HPDE6-E6E7 (cell line): ENCODE results near the gene CD248.
"Not testable (repeated sequence)": the region's sequence is repeated elsewhere in the genome, so short reads cannot be mapped to it uniquely, and the experiment has no call there.

Experiments used
- DNase-seq: peaks from one replicate; pipeline ENCODE4 v3.0.0; 2011; ENCODE audit warnings: missing footprints; ENCODE audit errors: extremely low spot score

CD248 gene

DNA sequence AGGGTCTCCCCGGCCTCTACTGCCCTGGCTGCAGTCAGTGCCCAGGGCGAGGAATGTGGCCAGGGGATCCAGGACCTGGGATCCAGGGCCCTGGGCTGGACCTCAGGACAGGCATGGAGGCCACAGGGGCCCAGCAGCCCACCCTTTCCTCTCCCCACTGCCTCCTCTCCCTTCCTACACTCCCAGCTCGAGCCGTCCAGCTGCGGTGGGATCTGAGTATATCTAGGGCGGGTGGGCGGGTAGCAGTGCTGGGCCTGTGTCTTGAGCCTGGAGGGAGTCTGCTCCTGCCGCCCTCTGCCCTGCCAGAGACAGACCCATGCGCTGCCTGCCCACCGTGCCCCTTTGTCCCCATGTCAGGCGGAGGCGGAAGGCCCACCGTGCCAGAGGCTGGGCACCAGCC lies 40.2 kb downstream of the CD248 start:
- not testable (repeated sequence) for DNase-seq

DNA sequence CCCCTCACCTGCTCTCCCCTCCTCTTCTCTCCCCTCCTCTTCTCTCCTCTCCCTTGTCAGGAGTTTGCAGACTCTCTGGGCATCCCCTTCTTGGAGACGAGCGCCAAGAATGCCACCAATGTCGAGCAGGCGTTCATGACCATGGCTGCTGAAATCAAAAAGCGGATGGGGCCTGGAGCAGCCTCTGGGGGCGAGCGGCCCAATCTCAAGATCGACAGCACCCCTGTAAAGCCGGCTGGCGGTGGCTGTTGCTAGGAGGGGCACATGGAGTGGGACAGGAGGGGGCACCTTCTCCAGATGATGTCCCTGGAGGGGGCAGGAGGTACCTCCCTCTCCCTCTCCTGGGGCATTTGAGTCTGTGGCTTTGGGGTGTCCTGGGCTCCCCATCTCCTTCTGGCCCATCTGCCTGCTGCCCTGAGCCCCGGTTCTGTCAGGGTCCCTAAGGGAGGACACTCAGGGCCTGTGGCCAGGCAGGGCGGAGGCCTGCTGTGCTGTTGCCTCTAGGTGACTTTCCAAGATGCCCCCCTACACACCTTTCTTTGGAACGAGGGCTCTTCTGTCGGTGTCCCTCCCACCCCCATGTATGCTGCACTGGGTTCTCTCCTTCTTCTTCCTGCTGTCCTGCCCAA lies 40.7 kb downstream of the CD248 start:
- DNase-seq: no peak

DNA sequence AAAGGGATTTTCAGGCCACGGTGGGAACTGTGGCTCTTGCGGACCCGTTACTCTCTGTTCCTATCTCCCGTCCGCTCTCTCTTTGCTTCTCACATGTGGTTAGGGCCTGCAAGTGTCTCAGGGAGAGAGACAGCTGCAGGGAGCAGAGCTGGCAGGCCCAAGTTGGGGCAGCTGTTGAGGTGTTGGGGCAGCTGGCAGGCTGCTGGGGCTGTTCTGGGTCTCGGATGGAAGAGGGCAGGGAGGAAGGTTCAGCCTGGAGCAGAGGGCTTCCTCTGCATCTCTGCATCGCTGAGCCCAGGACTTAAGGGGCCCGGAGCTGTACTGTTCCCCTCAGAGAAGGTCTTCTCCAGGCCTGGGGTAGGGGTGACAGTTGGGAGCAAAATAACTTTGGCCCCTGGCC lies 41.4 kb downstream of the CD248 start:
- no peak for DNase-seq

DNA sequence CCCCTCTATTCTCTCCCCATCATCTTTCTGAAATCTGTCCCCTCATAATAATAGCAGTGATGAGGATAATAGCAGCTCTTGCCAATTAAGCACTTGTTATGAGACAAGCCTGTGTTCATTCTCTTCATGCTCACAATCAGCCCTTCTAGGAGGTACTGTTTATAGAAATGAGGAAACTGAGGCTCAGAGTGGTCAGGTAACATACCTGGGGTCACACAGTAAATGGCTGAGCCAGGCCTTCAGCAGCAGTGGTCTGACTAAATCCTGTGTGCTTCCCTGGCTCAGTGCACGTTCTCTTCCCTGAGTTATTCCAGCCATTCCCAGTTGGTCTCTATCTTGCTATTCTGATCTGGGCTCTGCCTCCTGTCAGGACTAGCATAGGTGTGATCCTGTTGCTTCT lies 42.6 kb downstream of the CD248 start:
- no peak for DNase-seq

DNA sequence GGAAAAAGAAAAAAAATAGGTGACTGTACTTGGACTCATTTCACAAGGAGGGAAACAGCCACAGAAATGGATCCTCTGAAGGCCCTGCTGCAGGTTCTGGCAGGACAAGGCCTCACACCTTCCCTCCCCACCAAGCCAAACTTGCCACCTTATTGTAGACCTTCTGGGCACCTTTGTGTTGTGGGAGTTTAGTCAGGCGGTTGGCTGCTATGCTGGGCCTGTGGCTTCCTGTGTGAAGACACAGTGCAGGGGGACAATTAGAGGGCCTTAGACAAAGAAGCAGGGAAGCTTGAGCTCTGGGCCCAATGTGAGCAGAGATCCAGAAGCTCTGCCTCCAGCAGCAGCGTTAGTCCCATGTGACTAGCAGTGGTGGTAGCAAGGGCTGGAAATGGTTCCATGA lies 44.2 kb downstream of the CD248 start:
- DNase-seq: no peak

DNA sequence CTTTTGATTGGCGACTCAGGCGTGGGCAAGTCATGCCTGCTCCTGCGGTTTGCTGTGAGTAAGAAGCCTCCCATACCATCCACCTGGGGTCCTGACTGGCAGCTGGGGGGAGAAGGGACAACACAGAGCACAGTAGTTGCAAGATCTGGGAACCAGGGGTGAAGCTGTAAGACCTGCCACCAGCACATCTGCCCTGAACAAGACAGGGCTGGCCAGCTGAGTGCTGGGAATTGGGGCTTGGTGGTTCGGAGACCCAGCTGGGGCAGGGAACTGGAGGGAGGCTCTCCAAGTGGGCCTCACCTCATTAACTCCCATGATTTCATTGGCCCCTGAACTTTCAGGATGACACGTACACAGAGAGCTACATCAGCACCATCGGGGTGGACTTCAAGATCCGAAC lies 45.0 kb downstream of the CD248 start:
- no peak for DNase-seq

DNA sequence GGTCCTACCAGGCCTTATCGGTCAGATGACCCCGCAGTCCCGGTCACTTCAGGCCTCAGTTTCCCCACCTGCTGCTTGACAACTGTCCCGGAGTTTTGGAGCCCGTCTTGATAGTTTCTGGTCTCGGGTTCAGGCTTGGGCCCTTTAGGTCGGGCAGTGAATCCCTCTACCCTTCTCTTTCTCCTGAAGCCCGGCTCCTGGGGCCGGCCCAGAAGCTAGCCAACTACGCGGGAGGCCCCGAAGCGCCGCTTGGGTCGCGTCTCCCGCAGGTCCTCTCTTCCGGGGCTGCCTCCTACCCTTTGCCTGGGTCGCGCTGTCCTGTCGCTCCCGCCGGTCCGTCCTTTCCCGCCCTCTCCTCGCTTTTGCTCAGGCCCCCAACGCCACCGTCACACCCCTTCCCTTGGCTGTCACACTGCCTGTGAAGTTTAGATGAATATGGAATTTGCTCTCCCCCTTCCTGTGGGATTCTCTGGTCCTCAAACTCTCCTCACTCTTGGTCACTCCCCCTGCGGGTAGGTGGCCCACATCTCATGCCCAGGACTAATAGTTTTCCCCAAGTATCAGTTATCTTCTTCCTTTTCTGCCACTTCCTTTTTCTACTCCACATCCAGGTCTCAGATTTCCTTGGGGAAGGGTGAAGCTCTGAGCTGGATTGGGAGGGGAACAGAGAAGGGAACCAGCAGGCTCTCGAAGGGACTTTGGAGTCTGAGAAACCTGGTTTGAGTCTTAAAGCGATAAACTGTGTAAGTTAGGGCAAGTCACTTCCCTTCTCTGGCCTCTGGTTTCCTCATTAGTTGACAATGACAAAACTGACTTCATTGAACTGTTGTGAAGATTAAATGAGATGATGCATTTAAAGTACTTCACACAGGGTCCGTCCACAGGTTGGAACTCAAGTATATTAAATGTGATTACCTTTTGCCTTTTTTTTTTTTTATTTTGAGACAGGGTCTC lies 47.6 kb downstream of the CD248 start:
- DNase-seq: no peak

- peak; percentile 95 for DNase-seq
These were observed 48.4 kb downstream of the CD248 start, which contains the start of gene RAB1B for GRCh38 chr11:66268244-66268951. TSS of gene RAB1B (plus strand) at chr11:66268639. CDS start at chr11:66268680, 41 bp downstream.

DNA sequence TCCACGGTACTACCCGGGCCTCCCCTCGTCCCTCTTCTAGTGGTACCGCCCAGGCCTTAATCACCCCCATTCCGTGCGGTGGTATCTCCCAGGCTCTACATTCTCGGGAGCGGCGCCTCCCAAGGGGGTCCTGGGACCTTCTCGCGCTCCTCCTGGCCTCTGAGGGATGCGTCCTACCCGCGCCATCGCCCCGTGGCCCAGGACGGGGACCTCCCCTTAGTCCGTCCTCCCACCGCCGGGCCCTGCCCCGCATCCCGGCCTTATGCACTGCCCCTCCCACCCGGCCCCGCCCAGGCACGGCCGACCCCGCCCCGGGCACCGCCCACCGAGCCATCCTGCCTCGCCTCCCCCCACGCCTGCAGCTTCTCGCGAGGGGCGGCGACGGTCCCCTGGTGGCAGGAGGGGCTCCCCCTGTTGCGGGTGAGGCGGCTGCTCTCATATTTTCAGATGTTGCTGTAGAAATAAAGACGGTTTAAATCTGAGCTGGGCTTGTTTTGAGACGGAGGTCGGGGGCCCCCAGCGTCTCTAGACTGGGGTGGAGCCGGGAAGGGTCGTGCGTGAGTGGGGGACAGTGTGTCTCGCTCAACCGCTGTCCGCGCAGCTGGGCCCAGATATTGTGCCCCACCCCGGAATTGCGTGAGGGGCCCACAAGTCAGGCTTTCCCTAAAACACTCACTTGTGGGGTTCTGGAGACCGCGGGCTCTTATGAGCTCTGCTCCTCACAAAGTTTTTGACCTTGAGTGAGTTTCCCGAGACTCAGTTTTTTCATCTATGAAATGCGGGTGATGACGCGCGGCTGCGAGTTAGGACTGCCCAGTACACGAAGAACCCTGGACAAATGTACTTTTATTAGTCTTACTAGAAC lies 49.2 kb downstream of the CD248 start:
- DNase-seq: peak; percentile 73

- DNase-seq: no peak
These were observed 49.8 kb downstream of the CD248 start for GRCh38 chr11:66267039-66267378.

DNA sequence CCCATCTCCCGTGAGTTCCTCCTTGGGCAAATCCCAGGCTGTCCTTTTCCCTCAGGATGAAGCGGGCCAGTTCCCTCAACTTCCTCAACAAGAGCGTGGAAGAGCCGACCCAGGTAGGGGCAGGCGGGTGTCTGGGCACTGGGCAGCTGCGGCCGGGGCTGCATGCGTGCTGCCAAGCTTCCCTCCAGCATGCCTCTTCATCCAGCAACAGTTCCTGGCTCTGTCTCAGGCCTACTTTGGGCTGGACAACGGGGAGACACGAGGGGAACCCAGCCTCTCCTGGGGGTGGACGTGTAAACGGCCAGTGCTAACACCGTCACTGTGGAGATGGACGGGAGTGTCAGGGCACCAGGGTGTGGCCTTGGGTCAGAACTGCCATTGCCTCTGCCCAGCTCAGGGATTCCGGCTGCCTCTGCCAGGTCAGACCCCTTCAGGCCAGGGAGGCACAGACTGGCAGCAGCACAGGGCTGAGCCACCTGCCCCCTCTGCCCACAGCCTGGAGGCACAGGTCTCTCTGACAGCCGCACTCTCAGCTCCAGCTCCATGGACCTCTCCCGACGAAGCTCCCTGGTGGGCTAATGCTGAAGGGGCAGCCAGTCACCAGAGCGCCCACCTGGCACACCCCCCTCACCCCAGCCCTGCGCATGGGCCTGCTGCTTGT lies 50.3 kb downstream of the CD248 start:
- DNase-seq: no peak

DNA sequence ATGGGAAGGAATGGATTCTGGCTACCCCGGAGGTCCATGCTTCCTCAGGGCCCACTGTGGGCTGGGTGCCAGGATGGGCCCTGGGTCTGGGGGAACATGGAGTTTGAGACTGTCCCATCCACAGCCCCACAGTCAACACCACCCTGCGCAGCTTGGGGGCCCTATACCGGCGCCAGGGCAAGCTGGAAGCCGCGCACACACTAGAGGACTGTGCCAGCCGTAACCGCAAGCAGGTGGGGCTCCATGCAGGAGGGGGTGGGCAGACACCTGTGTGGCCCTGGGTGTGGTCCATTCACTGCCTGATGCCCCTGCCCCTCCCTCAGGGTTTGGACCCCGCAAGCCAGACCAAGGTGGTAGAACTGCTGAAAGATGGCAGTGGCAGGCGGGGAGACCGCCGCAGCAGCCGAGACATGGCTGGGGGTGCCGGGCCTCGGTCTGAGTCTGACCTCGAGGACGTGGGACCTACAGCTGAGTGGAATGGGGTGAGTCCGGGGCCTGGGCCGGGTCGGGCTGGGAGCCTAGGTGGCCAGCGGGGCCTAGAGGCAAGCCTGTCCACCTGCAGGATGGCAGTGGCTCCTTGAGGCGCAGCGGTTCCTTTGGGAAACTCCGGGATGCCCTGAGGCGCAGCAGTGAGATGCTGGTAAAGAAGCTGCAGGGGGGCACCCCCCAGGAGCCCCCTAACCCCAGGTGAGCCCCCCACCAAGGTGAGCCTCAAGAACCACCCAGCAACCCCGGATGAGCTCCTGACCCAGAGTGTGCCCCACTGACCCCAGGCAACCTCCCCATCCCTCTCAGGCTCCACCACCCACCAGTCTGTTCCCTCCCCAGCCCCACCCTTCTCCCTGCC lies 51.1 kb downstream of the CD248 start:
- no peak for DNase-seq

- DNase-seq: no peak
These were observed 51.9 kb downstream of the CD248 start for GRCh38 chr11:66264914-66265313.
